ENCODE data around the gene LCN15.
"Not testable (repeated sequence)": the region's sequence is repeated elsewhere in the genome, so short reads cannot be mapped to it uniquely, and the experiment has no call there.

LCN15 gene

DNA sequence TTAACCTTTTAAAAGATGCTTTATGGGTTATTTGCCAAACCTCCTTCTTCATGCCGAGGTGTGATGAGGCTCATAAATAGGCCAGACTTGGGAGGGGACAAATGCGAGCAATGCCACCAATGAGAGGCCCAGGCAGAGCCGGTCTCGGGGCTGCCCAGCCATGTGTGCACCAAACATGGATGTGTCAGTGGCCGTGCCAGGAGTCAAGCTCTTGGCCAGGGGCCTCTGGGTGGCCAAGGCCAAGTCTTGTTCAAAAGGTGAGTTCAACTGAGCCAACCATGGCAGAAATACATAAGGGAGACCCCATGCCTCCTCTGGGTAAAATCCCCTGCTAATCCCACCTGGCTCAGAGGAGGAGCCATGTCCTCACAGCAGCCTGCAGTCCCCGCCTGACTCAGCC is 10.9 kb upstream of the LCN15 start:
- Histone ChIP-seq H3K36me3 (ENCODE audit: control insufficient read depth in 5 of 5, insufficient read depth in 5 of 5, low read length in 5 of 5) (no peaks in the 10 kb centered on the region), H3K4me3 (ENCODE audit: low read depth in 1 of 5, low read length in 5 of 5) (no peak overlapping the region), H3K27ac (ENCODE audit: low read depth, low read length) (no peak overlapping the region), H3K9me3 (ENCODE audit: control insufficient read depth in 5 of 5, low read length in 5 of 5) (peaks cover 0 to 14% (median 9%) of the 10 kb centered on the region in 5 donors), H3K9ac (ENCODE audit: low read length in 5 of 5) (no peak overlapping the region), H3K27me3 (ENCODE audit: control insufficient read depth in 5 of 5, insufficient read depth in 4 of 5, low read length in 5 of 5) (peaks cover 0 to 13% (median 4%) of the 10 kb centered on the region in 5 donors), H3K4me1 (ENCODE audit: control insufficient read depth in 5 of 5, insufficient read depth in 5 of 5, low read length in 5 of 5) (no peaks in the 10 kb centered on the region)

- Histone ChIP-seq H3K9ac (ENCODE audit: low read length in 5 of 5) (no peak overlapping the region), H3K4me1 (ENCODE audit: control insufficient read depth in 5 of 5, insufficient read depth in 5 of 5, low read length in 5 of 5) (no peaks in the 10 kb centered on the region), H3K9me3 (ENCODE audit: control insufficient read depth in 5 of 5, low read length in 5 of 5) (peaks cover 0 to 14% (median 9%) of the 10 kb centered on the region in 5 donors), H3K36me3 (ENCODE audit: control insufficient read depth in 5 of 5, insufficient read depth in 5 of 5, low read length in 5 of 5) (no peaks in the 10 kb centered on the region), H3K27ac (ENCODE audit: low read depth, low read length) (no peak overlapping the region), H3K27me3 (ENCODE audit: control insufficient read depth in 5 of 5, insufficient read depth in 4 of 5, low read length in 5 of 5) (peaks cover 0 to 13% (median 4%) of the 10 kb centered on the region in 5 donors), H3K4me3 (ENCODE audit: low read depth in 1 of 5, low read length in 5 of 5) (no peak overlapping the region)
Observed at GRCh38 chr9:136774416-136775045, 10.2 kb upstream of the LCN15 start.

GRCh38 chr9:136773386-136774044 is 9.2 kb upstream of the LCN15 start:
- Histone ChIP-seq H3K36me3 (ENCODE audit: control insufficient read depth in 5 of 5, insufficient read depth in 5 of 5, low read length in 5 of 5) (no peaks in the 10 kb centered on the region), H3K4me3 (ENCODE audit: low read depth in 1 of 5, low read length in 5 of 5) (no peak overlapping the region), H3K27me3 (ENCODE audit: control insufficient read depth in 5 of 5, insufficient read depth in 4 of 5, low read length in 5 of 5) (peaks cover 0 to 13% (median 3%) of the 10 kb centered on the region in 5 donors), H3K27ac (ENCODE audit: low read depth, low read length) (no peak overlapping the region), H3K9ac (ENCODE audit: low read length in 5 of 5) (no peak overlapping the region), H3K4me1 (ENCODE audit: control insufficient read depth in 5 of 5, insufficient read depth in 5 of 5, low read length in 5 of 5) (no peaks in the 10 kb centered on the region), H3K9me3 (ENCODE audit: control insufficient read depth in 5 of 5, low read length in 5 of 5) (peaks cover 0 to 14% (median 9%) of the 10 kb centered on the region in 5 donors)

GRCh38 chr9:136771907-136772415 is 7.6 kb upstream of the LCN15 start:
- H3K9ac ChIP-seq (ENCODE audit: low read length in 5 of 5), result no peak overlapping the region
- no peak overlapping the region for H3K4me3 ChIP-seq (ENCODE audit: low read depth in 1 of 5, low read length in 5 of 5)
- no peak overlapping the region for H3K27ac ChIP-seq (ENCODE audit: low read depth, low read length)
- H3K9me3 ChIP-seq (ENCODE audit: control insufficient read depth in 5 of 5, low read length in 5 of 5), result peaks cover 0 to 14% (median 9%) of the 10 kb centered on the region in 5 donors
- no peaks in the 10 kb centered on the region for H3K4me1 ChIP-seq (ENCODE audit: control insufficient read depth in 5 of 5, insufficient read depth in 5 of 5, low read length in 5 of 5)
- no peaks in the 10 kb centered on the region for H3K36me3 ChIP-seq (ENCODE audit: control insufficient read depth in 5 of 5, insufficient read depth in 5 of 5, low read length in 5 of 5)
- peaks cover 0 to 11% (median 6%) of the 10 kb centered on the region in 5 donors for H3K27me3 ChIP-seq (ENCODE audit: control insufficient read depth in 5 of 5, insufficient read depth in 4 of 5, low read length in 5 of 5)

- no peak overlapping the region for H3K9ac ChIP-seq (ENCODE audit: low read length in 5 of 5)
- H3K4me1 ChIP-seq (ENCODE audit: control insufficient read depth in 5 of 5, insufficient read depth in 5 of 5, low read length in 5 of 5), result no peaks in the 10 kb centered on the region
- no peak overlapping the region for H3K27ac ChIP-seq (ENCODE audit: low read depth, low read length)
- H3K36me3 ChIP-seq (ENCODE audit: control insufficient read depth in 5 of 5, insufficient read depth in 5 of 5, low read length in 5 of 5), result no peaks in the 10 kb centered on the region
- H3K9me3 ChIP-seq (ENCODE audit: control insufficient read depth in 5 of 5, low read length in 5 of 5), result peaks cover 0 to 14% (median 9%) of the 10 kb centered on the region in 5 donors
- H3K27me3 ChIP-seq (ENCODE audit: control insufficient read depth in 5 of 5, insufficient read depth in 4 of 5, low read length in 5 of 5), result peaks cover 0 to 9% (median 4%) of the 10 kb centered on the region in 5 donors
- no peak overlapping the region for H3K4me3 ChIP-seq (ENCODE audit: low read depth in 1 of 5, low read length in 5 of 5)
Observed at GRCh38 chr9:136769710-136770191, 5.4 kb upstream of the LCN15 start.

GRCh38 chr9:136766410-136767120 is 2.2 kb upstream of the LCN15 start:
- H3K27ac ChIP-seq (ENCODE audit: low read depth, low read length); H3K9ac ChIP-seq (ENCODE audit: low read length in 5 of 5); H3K9me3 ChIP-seq (ENCODE audit: control insufficient read depth in 5 of 5, low read length in 5 of 5); H3K4me3 ChIP-seq (ENCODE audit: low read depth in 1 of 5, low read length in 5 of 5); H3K36me3 ChIP-seq (ENCODE audit: control insufficient read depth in 5 of 5, insufficient read depth in 5 of 5, low read length in 5 of 5); H3K4me1 ChIP-seq (ENCODE audit: control insufficient read depth in 5 of 5, insufficient read depth in 5 of 5, low read length in 5 of 5): not testable (repeated sequence)
- peaks cover 0 to 19% (median 4%) of the 10 kb centered on the region in 5 donors for H3K27me3 ChIP-seq (ENCODE audit: control insufficient read depth in 5 of 5, insufficient read depth in 4 of 5, low read length in 5 of 5)

DNA sequence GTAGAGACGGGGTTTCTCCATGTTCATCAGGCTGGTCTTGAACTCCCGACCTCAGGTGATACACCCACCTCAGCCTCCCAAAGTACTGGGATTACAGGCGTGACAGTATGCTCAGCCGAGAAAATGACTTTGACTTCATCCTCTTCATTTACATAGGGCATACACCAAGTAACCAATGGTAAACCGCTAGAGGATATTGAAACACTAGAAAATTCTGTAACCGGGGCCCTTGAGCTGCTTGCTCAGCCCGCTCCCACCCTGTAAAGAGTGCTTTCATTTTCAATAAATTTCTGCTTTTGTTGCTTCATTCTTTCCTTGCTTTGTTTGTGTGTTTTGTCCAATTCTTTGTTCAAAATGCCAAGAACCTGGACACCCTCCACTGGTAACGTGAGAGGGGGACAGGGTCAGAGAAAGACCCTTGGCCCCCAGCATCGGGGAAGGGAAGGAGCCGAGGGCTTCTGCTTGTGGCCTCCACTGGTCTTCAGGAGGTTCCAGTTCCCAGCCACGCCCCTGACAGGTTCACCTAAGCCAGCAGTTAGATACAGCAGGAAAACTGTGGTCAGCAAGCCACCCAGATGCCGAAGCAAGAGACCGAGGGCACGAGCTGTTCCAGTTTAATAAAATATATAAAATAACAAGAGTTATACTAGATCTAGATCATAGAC is 1.6 kb upstream of the LCN15 start:
- not testable (repeated sequence) for H3K27ac ChIP-seq (ENCODE audit: low read depth, low read length); H3K36me3 ChIP-seq (ENCODE audit: control insufficient read depth in 5 of 5, insufficient read depth in 5 of 5, low read length in 5 of 5); H3K9me3 ChIP-seq (ENCODE audit: control insufficient read depth in 5 of 5, low read length in 5 of 5); H3K4me3 ChIP-seq (ENCODE audit: low read depth in 1 of 5, low read length in 5 of 5); H3K9ac ChIP-seq (ENCODE audit: low read length in 5 of 5); H3K4me1 ChIP-seq (ENCODE audit: control insufficient read depth in 5 of 5, insufficient read depth in 5 of 5, low read length in 5 of 5)
- H3K27me3 ChIP-seq (ENCODE audit: control insufficient read depth in 5 of 5, insufficient read depth in 4 of 5, low read length in 5 of 5), result peaks cover 0 to 19% (median 4%) of the 10 kb centered on the region in 5 donors

GRCh38 chr9:136765041-136765440 is 723 bp upstream of the LCN15 start:
- Histone ChIP-seq H3K4me3 (ENCODE audit: low read depth in 1 of 5, low read length in 5 of 5) (no peak overlapping the region), H3K9ac (ENCODE audit: low read length in 5 of 5) (no peak overlapping the region), H3K4me1 (ENCODE audit: control insufficient read depth in 5 of 5, insufficient read depth in 5 of 5, low read length in 5 of 5) (peaks cover 0 to 6% (median 4%) of the 10 kb centered on the region in 5 donors), H3K27ac (ENCODE audit: low read depth, low read length) (no peak overlapping the region), H3K36me3 (ENCODE audit: control insufficient read depth in 5 of 5, insufficient read depth in 5 of 5, low read length in 5 of 5) (no peaks in the 10 kb centered on the region), H3K27me3 (ENCODE audit: control insufficient read depth in 5 of 5, insufficient read depth in 4 of 5, low read length in 5 of 5) (peaks cover 3 to 19% (median 4%) of the 10 kb centered on the region in 5 donors), H3K9me3 (ENCODE audit: control insufficient read depth in 5 of 5, low read length in 5 of 5) (no peaks in the 10 kb centered on the region)

- Histone ChIP-seq H3K4me1 (ENCODE audit: control insufficient read depth in 5 of 5, insufficient read depth in 5 of 5, low read length in 5 of 5) (peaks cover 0 to 6% (median 4%) of the 10 kb centered on the region in 5 donors), H3K27ac (ENCODE audit: low read depth, low read length) (no peak overlapping the region), H3K9ac (ENCODE audit: low read length in 5 of 5) (no peak overlapping the region), H3K27me3 (ENCODE audit: control insufficient read depth in 5 of 5, insufficient read depth in 4 of 5, low read length in 5 of 5) (peaks cover 3 to 19% (median 4%) of the 10 kb centered on the region in 5 donors), H3K9me3 (ENCODE audit: control insufficient read depth in 5 of 5, low read length in 5 of 5) (no peaks in the 10 kb centered on the region), H3K4me3 (ENCODE audit: low read depth in 1 of 5, low read length in 5 of 5) (no peak overlapping the region), H3K36me3 (ENCODE audit: control insufficient read depth in 5 of 5, insufficient read depth in 5 of 5, low read length in 5 of 5) (no peaks in the 10 kb centered on the region)
Observed at GRCh38 chr9:136763649-136764035, 676 bp downstream of the LCN15 start.

Measured in subcutaneous abdominal adipose tissue (tissue), 5 donors.